K562 (cell line): ENCODE measurements around the gene ARV1. TPM values are rescaled to one million over a fixed set of nuclear protein-coding genes. Genes with fewer than 3 reads are reported as not detected.

ENCODE experiments used
- DEAF1 ChIP-seq: fragments of 450-650 bp; formaldehyde crosslinking; IDR thresholded peaks from 2 replicates; pipeline ENCODE4 v1.4.0; 2020; ENCODE audit warnings: mild to moderate bottlenecking, moderate library complexity
- E2F3 ChIP-seq: fragments of 250-450 bp; sonication (Bioruptor Pico); IDR thresholded peaks from 2 replicates; pipeline ENCODE4 v1.4.0; 2020; ENCODE audit warnings: mild to moderate bottlenecking
- ESRRA ChIP-seq: fragments of 450-650 bp; IDR thresholded peaks from 2 replicates; pipeline ENCODE4 v1.6.1; 2014; ENCODE audit warnings: low read depth, mild to moderate bottlenecking, moderate library complexity, borderline replicate concordance
- HOMEZ ChIP-seq: fragments of 250-450 bp; sonication (Bioruptor Pico); IDR thresholded peaks from 2 replicates; pipeline ENCODE4 v1.4.0; 2020; ENCODE audit warnings: mild to moderate bottlenecking, moderate library complexity
- MGA ChIP-seq: fragments of 450-650 bp; IDR thresholded peaks from 2 replicates; pipeline ENCODE4 v1.6.1; 2016; ENCODE audit warnings: mild to moderate bottlenecking, moderate library complexity
- XRCC3 ChIP-seq: fragments of 450-650 bp; IDR thresholded peaks from 2 replicates; pipeline ENCODE4 v1.6.1; 2017; ENCODE audit warnings: mild to moderate bottlenecking, moderate library complexity
- ZNF583 ChIP-seq: fragments of 250-450 bp; sonication (Bioruptor Pico); IDR thresholded peaks from 2 replicates; pipeline ENCODE4 v1.4.0; 2020
- ZNF639 ChIP-seq, 2 experiments: fragments of 200-800 bp in 1 of 2; sonication (Bioruptor generic) in 1 of 2; sonication (generic) in 1 of 2; formaldehyde crosslinking in 1 of 2; IDR thresholded peaks in 1 of 2; conservative IDR thresholded peaks in 1 of 2; 2 replicates each; pipeline versions ENCODE4 v1.5.0 to v1.6.1; 2016 to 2020; ENCODE audit warnings: missing compliant biosample characterization in 1 of 2, missing genetic modification characterization in 1 of 2, missing genetic modification reagents in 1 of 2
- ZNF644 ChIP-seq: fragments of 200-800 bp; sonication (Bioruptor generic); IDR thresholded peaks from 2 replicates; pipeline ENCODE4 v1.6.1; 2016; ENCODE audit warnings: low read depth, missing genetic modification characterization, missing compliant biosample characterization
- polyA plus RNA-seq, 8 experiments: library from polyadenylated mRNA; depleted of rRNA in 4 of 8; stranded (reverse) in 5 of 8; unstranded in 3 of 8; fragments of >200 nt; fragmentation: Nextera tagmentation in 2 of 8; fragmentation: Illumina TruSeq in 1 of 8; extraction: Ambion mirVana in 2 of 8; extraction: Trizol in 1 of 8; gene quantifications; 2 replicates each; pipeline versions ENCODE4 v1.2.1 to v1.2.3, GENCODE V29; 2011 to 2014; ENCODE audit warnings: inconsistent platforms in 1 of 8, missing spikeins in 1 of 8
- total RNA-seq, 7 experiments: library from RNA; depleted of rRNA in 6 of 7; stranded (reverse); fragments of >200 nt in 6 of 7; fragmentation: Illumina TruSeq in 2 of 7; extraction: Trizol in 2 of 7; gene quantifications; 2 replicates each; pipeline versions ENCODE4 v1.2.1 to v1.2.3, GENCODE V29; 2011 to 2021; ENCODE audit warnings: low replicate concordance in 1 of 7

ARV1 gene
- total and polyA plus RNA-seq, 9 of the 15 experiments (the other 6 are each of a cell fraction or from before 2014, with no cell fraction given) = 54.8 to 139 (median 74.0) TPM

GRCh38 chr1:231049121-231049979 lies 70.5 kb downstream of the ARV1 start (continued):
- TF ChIP-seq MGA (peak; percentile 91), HOMEZ (CRISPR knock-in tag) (peak; percentile 68; the same call in 1 of the 2 replicates), ZNF639 (CRISPR knock-in tag; conservative IDR thresholded peaks at IDR 0.05 in 1 of 2, IDR thresholded peaks at IDR 0.05 in 1 of 2) (peak in 1 of 2 experiments; percentile 29; a peak in 2 of 4 replicates), E2F3 (CRISPR knock-in tag) (0 out of 2 replicates have a peak, but pooled peaks have one; percentile 60), XRCC3 (no peak), ZNF583 (CRISPR knock-in tag) (peak; percentile 95), ZNF644 (peak; percentile 63; the same call in 1 of the 2 replicates), ESRRA (peak; percentile 90; the same call in 1 of the 2 replicates), DEAF1 (0 out of 2 replicates have a peak, but pooled peaks have one; percentile 41)
